Loucy (cell line): Measurements from ENCODE around the gene ZNF385C.

Source experiments
- CTCF ChIP-seq: fragments of 200-600 bp; sonication (generic); conservative IDR thresholded peaks from 2 replicates; pipeline ENCODE4 v1.5.1; 2014; ENCODE audit warnings: mild to moderate bottlenecking, antibody characterized with exemption, low read length
- EZH2phosphoT487 ChIP-seq: fragments of 200-600 bp; IDR thresholded peaks from 2 replicates; pipeline ENCODE4 v1.6.1; 2018; ENCODE audit warnings: antibody characterized with exemption, mild to moderate bottlenecking, moderate library complexity, borderline replicate concordance

GRCh38 chr17:41984454-41984853 lies 113.8 kb downstream of the ZNF385C start:
- TF ChIP-seq EZH2phosphoT487, result no peak
- TF ChIP-seq CTCF, result no peak
